ENCODE measurements around the gene DCHS1.

The DCHS1 gene

GRCh38 chr11:6673523-6674218, 18.1 kb upstream of the DCHS1 start:
- DNase-seq: no peak

GRCh38 chr11:6671991-6672390, 16.4 kb upstream of the DCHS1 start:
- DNase-seq: no peak

- no peak for DNase-seq
Observed at GRCh38 chr11:6670202-6670830, 14.7 kb upstream of the DCHS1 start.

GRCh38 chr11:6667733-6668374, 12.2 kb upstream of the DCHS1 start:
- no peak for DNase-seq

- DNase-seq: no peak
Observed at GRCh38 chr11:6666302-6667183, 10.9 kb upstream of the DCHS1 start.

GRCh38 chr11:6664551-6664950, 8.9 kb upstream of the DCHS1 start:
- DNase-seq: no peak

GRCh38 chr11:6663794-6664469, 8.3 kb upstream of the DCHS1 start:
- no peak for DNase-seq

GRCh38 chr11:6660712-6661111, 5.1 kb upstream of the DCHS1 start:
- DNase-seq: no peak

GRCh38 chr11:6658647-6659046, 3.0 kb upstream of the DCHS1 start:
- DNase-seq: no peak

- no peak for DNase-seq
Observed at GRCh38 chr11:6657346-6657745, 1.7 kb upstream of the DCHS1 start.

GRCh38 chr11:6656936-6657335, 1.3 kb upstream of the DCHS1 start:
- DNase-seq: no peak

GRCh38 chr11:6656584-6656915, 941 bp upstream of the DCHS1 start:
- DNase-seq: no peak

GRCh38 chr11:6655020-6655789, 404 bp downstream of the DCHS1 start:
- no peak for DNase-seq

GRCh38 chr11:6654281-6655019, 1.2 kb downstream of the DCHS1 start:
- no peak for DNase-seq

GRCh38 chr11:6653656-6654055, 2.0 kb downstream of the DCHS1 start:
- DNase-seq: no peak

- no peak for DNase-seq
Observed at GRCh38 chr11:6653097-6653496, 2.5 kb downstream of the DCHS1 start.

- no peak for DNase-seq
Observed at GRCh38 chr11:6652182-6652581, 3.4 kb downstream of the DCHS1 start.

- DNase-seq: no peak
Observed at GRCh38 chr11:6650980-6651379, 4.6 kb downstream of the DCHS1 start.

- no peak for DNase-seq
Observed at GRCh38 chr11:6650104-6650503, 5.5 kb downstream of the DCHS1 start.

GRCh38 chr11:6648501-6648900, 7.1 kb downstream of the DCHS1 start:
- DNase-seq: no peak

GRCh38 chr11:6647836-6648235, 7.8 kb downstream of the DCHS1 start:
- no peak for DNase-seq

Data from NCI-H1930 (cell line).